Left kidney (tissue), 2 donors: ENCODE measurements around the gene MRFAP1L1. TPM values are rescaled to one million over a fixed set of nuclear protein-coding genes. Genes with fewer than 3 reads are reported as not detected.

Source experiments
- DNase-seq: peaks from one replicate; pipeline ENCODE4 v3.0.0-alpha.2; 2013
- polyA plus RNA-seq: library from polyadenylated mRNA; unstranded; fragments of 120-200 nt; gene quantifications from one replicate; pipeline ENCODE4 v1.2.1, GENCODE V29; 2013; ENCODE audit not compliant: insufficient read length

The MRFAP1L1 gene
- polyA plus RNA-seq, 1 donor = 124 TPM

- no peak for DNase-seq
Measured at GRCh38 chr4:6718932-6719610, 9.4 kb upstream of the MRFAP1L1 start.

DNA sequence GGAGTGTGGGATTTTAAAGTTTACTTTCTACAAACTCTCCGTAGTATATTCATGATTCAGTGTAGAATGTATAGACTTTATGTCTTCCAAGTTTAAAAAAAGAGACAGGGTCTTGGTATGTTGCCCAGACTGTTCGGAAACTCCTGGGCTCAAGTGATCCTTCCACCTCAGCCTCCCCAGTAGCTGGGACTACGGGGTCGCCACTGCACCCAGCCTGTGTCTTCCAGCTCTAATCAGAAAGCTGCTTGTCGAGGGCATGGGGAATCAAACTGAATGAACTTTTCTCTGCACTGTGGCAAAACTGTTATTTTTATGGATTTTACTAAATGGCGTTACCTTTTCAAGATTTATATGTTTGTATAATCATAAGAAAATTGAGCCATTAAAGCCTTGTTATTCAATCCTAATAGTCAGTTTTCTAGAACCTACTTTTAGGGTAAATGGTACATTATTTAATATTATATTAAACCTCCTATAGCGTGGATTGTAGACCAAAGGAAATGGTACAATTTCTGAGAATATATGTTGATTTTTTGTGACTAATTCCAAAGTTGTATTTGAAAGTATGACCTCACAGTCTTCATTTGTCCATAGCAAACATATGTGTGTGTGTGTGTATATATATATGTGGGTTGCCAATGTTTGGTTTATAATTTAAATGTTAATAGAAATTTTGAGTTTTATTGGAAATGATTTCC lies 7.4 kb upstream of the MRFAP1L1 start:
- DNase-seq = no peak

DNA sequence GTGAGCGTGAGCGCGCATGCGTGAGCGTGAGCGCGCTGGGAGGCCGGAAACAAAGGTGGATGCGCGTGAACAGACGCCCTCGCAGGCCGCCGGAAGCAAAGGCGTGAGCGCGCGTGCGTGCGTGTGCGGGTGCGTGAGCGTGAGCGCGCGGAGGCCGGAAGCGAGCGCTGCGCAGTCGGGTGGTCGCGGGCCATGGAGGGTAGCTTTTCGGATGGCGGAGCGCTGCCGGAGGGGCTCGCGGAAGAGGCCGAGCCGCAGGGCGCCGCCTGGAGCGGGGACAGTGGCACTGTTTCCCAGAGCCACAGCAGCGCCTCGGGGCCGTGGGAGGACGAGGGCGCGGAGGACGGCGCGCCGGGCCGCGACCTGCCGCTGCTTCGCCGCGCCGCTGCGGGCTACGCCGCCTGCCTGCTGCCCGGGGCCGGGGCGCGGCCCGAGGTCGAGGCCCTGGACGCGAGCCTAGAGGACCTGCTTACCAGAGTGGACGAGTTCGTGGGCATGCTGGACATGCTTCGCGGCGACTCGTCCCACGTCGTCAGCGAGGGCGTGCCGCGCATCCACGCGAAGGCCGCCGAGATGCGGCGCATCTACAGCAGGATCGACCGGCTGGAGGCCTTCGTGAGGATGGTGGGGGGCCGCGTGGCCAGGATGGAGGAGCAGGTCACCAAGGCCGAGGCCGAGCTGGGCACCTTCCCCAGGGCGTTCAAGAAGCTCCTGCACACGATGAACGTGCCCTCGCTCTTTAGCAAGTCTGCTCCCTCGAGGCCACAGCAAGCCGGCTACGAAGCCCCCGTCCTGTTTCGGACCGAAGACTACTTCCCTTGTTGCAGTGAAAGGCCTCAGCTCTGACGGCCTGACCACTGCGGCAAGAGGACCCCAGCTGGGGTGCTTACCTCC lies 6.6 kb upstream of the MRFAP1L1 start, which contains the start of gene BLOC1S4:
TSS of gene BLOC1S4 (plus strand) at position 157 of the 894 bp plus-strand sequence. CDS start at position 193, 36 bp downstream.
- peak; percentile 88 for DNase-seq

DNA sequence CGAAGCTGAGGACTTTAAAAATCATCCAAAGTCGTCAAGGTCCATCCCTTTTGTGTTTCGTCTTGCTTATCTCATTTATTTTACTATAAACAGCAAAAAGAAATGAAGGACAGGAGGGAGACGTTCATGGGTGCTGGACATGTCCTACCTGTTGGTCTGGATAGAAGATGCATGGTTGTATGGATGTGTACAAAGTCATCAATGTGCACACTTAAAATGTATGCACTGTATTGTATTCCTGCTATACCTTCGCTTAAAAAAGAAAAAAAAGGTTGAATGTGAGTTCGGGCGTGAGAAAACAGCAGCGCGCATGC lies 6.0 kb upstream of the MRFAP1L1 start:
- DNase-seq = no peak

DNA sequence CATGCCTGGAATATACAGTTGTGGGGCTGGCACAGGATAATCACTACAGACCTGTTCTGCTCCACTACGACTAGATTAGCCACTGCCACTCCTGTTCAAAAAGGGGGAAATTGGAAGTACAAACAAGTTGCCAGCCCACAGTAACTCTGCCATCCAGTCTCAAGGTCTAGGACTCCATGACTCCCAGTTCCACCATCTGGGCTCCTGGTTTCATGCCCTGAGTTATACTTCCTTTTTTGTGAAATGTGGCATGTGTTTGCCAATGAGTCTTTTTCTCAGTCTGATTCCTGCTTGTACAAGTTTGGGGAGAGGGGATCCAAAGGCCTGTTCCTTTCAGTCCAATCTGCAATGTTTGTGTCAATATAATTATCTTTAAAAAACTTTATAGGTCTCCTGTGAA lies 5.3 kb upstream of the MRFAP1L1 start:
- DNase-seq = no peak

DNA sequence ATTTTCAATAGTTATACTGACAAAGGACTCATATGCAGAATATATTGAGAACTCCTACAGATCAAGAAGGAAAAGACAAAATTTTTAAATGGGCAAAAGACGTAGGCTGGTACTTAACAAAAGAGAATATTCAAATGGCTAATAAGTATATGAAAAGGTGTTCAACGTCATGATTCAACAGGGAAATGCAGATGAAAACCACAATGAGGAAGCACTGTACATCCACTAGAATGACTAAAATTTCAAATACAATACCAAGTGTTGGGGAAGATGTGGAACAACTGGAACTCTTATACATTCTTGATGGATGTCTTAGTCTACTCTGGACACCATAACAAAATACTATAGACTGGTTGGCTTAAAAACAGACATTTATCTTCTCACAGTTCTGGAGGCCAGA lies 1.3 kb upstream of the MRFAP1L1 start:
- no peak for DNase-seq

GRCh38 chr4:6710282-6710681 lies 617 bp upstream of the MRFAP1L1 start:
- no peak for DNase-seq

DNA sequence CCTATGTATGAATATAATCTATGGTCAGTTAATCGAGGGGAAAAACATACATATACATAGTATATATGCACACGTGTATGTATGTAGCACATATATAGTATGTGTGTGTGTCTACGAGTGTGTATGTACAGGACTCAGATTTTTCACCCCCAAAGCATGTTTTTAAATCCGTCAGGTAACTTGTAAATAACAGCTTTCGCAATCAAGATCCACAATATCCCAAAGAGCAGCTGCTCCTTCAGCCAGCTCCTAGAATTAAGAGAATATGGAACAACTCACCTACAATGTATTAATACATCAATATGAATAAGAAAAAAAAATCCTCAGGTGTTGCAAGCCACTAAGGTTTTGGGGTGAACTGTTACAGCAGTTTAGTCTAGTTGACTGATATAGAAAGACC lies 3.5 kb downstream of the MRFAP1L1 start:
- no peak for DNase-seq

DNA sequence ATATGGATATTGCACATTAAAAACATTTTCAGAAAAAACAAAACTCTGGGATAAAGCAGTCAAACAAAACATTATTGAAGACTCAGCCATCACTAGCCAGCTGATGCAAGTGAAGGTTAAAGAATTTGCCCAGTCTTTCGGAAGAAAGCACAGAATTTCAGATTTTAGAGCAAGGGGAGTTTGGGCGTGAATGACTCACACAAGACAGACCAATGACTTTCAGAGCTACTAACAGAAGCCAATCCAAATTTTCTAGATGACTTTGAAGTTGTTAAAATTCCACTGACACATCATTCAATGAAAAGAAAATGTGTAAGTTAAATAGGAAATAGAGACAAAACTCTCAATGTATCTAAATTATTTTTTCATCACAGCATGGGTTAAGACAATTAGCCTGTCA lies 4.0 kb downstream of the MRFAP1L1 start:
- DNase-seq = no peak

GRCh38 chr4:6703786-6704185 lies 5.9 kb downstream of the MRFAP1L1 start:
- DNase-seq = no peak

DNA sequence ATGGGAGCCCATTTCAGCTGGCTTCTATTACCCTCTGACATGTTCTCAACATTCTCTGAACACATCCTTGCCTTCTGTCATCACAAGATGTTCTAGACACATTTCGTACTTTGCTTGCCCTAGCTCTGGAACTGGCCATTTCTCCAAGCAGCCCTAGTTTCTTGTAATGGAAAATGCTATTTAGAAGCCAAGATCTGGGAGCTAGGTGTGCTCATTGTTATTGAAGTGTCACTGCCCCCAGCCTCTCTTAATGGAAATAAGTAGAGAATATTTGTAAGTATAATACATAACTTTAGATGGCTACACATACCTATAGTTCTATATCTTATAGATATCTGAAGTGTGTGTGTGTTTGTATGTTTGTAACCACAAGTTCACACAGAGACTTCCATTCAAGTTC lies 6.9 kb downstream of the MRFAP1L1 start:
- no peak for DNase-seq

GRCh38 chr4:6701371-6701770 lies 8.3 kb downstream of the MRFAP1L1 start:
- DNase-seq = no peak

GRCh38 chr4:6699903-6700302 lies 9.8 kb downstream of the MRFAP1L1 start:
- DNase-seq = no peak

- no peak for DNase-seq
Measured at GRCh38 chr4:6699388-6699787, 10.3 kb downstream of the MRFAP1L1 start.

GRCh38 chr4:6697131-6697530 lies 12.5 kb downstream of the MRFAP1L1 start:
- no peak for DNase-seq

GRCh38 chr4:6696611-6697010 lies 13.1 kb downstream of the MRFAP1L1 start:
- no peak for DNase-seq

DNA sequence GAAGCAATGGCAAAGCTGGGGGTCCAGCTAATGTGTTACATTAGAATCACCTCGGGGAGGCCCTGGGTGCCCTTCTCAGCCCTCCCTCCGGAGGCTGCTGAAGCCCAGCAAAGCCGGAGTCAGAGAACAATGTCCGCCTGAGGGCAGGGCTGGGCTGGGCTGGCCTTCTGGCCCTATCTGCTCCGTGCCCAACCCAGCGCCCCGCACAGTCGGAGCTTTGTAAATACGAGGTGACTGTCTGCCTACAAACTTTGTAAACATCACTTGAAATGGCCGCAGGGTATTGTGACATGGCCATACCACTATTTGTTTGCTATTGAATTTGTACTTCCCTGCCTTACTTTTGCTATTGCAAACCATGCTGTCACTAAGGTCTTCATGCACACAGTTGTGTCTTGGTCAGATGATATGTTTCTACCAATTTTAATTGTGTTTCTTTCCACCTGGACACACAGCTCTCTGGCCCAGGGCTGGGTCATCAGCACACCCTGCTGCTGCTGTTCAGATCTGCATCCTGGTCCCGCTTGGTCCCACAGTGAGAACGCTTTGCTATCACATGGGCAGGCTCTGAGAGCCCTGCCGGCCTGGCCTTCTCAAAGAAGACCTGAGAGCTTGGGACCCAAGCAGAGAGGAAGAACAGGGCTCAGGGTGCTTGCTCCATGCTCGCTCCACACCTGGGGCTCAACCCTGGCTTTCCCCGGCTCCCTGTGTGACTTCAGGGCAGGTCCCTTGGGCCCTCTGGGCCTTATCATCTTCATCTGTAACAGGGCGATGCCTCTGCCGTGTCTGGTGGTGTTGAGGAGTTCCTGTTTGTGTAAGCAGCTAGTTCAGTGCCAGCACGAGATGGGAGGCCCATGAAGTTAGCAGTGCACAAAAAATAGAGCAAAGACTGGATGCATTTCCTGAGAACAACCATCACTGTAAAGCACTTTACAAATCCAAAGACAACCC lies 13.7 kb downstream of the MRFAP1L1 start:
- DNase-seq = no peak

DNA sequence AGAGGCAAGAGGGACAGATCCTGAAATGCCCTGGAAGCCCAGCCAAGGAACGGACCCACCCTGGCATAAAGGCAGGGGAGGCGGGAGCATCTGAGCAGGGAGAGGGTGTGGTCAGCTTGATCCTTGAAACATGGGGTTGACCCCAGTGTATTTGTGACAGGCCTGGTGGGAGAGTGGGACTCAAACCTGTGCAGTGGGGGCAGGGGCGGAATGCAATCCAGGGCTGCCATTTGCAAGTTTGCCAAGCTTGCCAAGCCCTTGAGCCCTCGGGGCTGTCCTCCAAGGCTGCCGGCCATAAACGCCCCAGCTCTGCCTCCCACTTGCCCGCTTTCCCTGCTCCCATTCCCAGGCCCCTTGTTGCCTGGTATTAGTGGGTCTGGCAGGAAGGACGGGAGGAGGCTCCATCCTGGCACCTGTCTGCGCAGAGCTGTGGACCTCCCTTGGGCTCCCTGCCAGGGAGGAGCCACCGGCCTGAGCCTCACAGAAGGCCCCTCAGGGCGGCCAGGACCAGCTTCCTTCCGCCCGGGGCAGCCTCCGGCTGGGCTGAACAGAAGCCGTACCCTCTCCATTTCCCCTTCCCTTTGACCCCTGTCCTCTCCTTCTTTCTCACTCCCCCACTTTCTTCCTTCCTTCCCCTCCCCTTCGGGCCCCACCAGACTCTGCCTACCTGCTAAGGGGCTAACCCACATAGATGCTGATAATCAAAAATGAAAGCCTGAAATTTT lies 15.3 kb downstream of the MRFAP1L1 start:
- DNase-seq = no peak

GRCh38 chr4:6693231-6694176 lies 16.2 kb downstream of the MRFAP1L1 start, which contains the start of gene S100P:
Gene S100P (plus strand): TSS chr4:6693878. CDS start chr4:6693933, 55 bp downstream.
- no peak for DNase-seq

- DNase-seq = peak; percentile 66
Measured at GRCh38 chr4:6692806-6693205, 16.9 kb downstream of the MRFAP1L1 start.
